ENCODE measurements around the gene COL28A1.
"Not testable (repeated sequence)": the region's sequence is repeated elsewhere in the genome, so short reads cannot be mapped to it uniquely, and the experiment has no call there.

Gene COL28A1

DNA sequence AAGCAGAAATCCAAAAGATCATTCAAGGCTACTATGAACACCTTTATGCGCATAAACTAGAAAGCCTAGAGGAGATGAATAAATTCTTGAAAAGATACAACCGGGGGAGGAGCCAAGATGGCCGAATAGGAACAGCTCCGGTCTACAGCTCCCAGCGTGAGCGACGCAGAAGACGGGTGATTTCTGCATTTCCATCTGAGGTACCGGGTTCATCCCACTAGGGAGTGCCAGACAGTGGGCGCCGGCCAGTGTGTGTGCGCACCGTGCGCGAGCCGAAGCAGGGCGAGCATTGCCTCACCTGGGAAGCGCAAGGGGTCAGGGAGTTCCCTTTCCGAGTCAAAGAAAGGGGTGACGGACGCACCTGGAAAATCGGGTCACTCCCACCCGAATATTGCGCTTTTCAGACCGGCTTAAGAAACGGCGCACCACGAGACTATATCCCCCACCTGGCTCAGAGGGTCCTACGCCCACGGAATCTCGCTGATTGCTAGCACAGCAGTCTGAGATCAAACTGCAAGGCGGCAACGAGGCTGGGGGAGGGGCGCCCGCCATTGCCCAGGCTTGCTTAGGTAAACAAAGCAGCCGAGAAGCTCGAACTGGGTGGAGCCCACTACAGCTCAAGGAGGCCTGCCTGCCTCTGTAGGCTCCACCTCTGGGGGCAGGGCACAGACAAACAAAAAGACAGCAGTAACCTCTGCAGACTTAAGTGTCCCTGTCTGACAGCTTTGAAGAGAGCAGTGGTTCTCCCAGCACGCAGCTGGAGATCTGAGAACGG is 70.5 kb downstream of the COL28A1 start:
- not testable (repeated sequence) for DNase-seq

DNA sequence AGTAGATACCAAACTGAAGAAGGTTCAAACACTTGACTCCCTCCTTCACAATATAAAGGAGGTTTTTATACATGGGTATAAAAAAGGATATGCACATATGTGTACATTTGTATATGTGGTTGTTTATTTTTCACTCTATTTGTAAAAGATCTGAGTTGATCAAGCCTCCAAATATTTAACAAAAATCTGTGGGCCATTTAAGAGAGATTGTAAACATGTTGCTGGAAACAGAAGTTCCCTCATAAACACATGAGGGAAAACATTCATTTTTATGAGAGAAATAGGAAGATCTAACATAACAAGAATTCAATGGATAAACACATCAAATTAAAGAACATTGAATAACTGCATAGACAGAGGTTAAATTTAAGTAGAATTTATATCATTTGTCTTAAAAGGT is 81.7 kb downstream of the COL28A1 start:
- no peak for DNase-seq

DNA sequence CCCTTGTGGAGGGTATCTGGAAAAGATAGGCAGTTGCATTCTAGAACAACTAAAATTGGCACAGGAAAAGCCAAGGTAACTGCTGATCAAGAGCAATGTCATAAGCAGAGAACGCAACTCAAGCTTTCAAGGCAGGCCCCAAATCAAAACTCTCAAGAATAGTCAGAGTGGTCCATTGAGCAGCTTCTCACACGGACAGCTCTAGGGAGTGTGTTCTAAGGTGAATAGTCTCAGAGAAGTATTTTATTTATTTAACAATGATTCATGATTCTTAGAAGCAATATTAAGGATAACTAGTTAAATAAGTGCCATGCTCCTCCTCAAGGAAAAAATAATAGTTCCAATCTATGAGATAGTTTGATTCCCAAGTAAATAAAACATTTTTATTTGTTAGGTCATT is 83.0 kb downstream of the COL28A1 start:
- no peak for DNase-seq

DNA sequence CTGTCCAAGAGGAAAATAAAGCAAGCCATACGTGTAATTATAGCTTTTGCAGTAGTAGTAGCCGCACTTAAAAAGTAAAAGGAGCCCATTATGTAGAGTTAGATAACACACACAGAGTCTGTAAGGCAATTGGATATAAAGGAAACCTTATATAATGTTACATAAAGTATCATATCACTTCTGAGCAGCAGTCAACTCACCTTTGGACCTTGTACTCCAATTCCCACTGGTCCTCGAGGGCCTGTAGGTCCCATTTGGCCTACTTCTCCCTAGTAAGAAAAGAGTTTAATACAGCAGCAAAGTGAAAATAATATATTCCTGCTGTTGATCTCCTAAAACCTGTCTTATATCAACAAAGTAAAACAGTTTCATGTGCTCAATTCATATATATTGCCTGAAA is 83.6 kb downstream of the COL28A1 start:
- DNase-seq: no peak

DNA sequence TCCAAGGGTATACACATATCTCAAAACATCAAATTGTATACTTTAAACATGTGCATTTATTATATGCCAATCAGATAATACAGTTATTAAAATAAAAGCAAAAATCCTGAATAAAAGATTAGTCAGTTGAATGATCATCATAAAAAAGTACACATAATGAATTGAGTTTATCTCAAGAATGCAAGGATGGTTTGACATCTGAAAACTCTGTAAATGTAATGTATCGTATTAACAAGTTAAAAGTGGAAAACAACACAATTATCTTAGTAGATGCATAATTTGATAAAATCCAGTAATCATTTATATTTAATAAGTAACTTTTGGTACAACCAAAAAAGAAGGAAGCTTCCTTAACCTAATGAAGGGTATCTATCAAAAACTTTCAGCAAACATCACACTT is 86.6 kb downstream of the COL28A1 start:
- no peak for DNase-seq

DNA sequence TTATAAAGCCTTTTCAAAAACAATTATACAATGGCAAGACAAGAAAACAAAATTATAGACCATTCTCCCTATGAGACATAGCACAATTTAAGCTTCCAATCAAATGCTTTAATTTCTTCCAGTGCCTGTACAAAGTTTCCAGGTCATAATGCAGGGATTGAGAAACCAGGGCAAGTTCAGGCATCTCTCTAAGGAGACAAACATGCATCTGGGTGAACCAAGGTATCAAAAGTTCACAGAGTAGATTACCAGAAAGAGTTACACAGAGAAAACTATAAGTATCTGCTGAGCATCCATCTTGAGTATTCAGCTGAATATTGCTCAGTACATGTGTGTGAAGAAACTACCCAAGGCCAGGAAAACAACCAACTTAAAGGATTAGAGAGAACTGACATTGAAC is 89.1 kb downstream of the COL28A1 start:
- DNase-seq: no peak

DNA sequence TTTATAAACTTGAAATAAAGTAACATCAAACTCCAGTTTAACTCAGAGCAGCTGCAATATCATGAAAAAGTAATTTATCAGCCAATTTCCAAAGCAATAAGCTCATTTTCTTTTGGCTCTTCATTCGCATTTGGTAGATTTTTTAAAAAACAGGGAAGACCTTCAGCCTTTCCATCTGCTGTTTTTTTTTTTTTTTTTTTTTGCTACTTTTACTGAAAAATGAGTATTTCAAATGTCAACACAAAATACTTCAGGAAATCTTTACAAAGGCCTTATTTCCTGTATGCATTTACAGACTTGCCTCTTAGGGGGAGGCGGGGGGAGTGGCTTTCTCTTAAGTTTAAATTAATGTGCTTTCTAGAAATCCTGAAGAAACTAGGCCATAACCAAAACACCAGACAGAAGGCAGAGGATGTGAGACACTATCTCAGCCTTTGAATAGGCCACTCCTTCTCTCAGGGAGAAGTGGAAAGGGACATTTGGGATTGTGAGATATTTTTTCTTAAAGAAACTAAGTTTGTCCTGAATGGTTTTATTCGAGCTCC is 91.8 kb downstream of the COL28A1 start:
- DNase-seq: no peak

DNA sequence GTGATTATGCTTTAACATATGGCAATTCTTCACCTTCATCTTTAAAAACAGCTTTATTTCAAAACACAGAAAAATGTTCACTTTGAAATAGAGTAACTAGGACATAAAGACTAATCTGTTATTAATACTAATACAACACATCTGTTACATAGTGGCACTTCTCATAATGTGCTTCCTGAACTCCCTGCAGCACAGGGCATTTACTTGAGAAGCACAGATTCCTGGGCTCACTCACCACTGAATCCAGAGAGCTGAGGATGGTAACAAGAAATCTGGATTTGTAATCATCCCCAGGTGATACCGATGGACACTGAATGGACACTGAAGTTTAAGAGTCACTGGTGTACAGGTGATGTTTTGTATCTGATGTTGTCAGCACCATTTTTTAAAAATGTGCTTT is 96.1 kb downstream of the COL28A1 start:
- no peak for DNase-seq

DNA sequence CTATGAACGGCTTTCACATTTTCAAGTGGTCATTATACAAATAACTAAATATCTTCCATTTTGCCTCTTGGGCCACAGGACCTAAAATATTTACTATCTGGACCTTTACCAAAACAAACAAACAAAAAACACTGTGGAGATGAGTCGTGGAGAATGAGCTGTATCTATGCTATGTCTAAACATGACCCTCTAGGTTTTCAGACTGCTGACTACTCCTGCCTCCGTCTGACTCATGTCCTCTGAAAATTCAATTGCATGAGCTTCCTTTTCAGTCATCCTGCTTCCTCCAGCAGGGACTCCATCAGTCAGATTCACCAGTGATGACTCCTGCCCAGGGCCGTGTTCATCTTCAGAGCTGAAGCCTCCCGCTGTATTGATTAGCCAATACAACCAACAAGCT is 96.8 kb downstream of the COL28A1 start:
- DNase-seq: peak; percentile 97

DNA sequence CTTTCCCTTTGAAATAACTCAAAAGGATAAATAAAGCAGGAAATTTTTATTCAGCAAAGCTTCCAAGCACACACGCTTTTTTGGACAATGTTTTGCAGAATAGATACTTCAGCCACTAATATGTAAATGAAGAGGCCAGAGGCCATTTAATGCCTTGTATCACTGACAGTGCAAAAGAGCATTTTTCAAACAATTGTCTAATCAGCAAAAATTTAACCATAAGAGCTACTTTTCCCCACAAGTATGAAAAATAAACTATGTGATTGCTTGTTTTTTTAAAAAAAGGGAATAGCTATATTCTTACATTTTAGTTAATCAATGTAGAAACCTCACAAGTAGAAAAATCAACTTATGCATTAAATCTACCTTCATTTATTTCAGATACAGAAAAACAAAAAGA is 99.7 kb downstream of the COL28A1 start:
- no peak for DNase-seq

DNA sequence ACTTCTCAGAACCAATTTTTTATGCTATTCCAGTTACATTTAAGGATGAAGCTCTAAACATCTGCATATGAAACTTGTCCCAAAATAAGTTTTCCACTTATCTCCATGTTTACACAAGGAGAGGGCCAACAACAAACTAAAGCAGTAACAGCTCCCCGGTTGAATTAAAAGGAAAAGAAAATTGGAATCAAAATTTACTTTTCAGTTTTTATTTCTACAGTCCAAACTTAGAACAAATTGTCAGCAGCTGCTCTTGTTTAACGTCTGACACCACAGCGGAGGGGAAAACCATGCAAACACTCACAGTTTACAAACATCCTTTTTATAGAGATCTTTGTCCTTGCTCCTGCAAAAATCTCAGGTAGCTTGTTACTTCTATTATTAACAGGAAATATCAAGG is 101.3 kb downstream of the COL28A1 start:
- no peak for DNase-seq

DNA sequence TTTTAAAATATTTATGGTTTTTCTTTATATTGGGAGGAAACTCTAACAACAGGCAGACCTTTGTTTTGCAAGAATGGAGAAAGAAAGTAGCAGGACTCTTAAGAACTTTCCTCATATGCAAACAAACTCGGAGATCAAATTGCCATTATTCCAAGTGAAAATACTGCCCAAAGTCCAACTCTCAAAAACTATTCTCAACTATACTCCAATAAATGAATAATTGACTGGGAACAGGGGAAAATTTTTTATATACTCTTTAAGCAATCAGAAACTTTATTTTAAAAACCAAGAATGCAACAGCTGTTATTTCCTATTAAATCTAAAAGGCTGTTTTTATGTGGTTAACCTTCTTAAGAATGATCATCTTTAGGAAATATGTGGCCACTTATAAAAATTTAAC is 101.9 kb downstream of the COL28A1 start:
- DNase-seq: no peak

DNA sequence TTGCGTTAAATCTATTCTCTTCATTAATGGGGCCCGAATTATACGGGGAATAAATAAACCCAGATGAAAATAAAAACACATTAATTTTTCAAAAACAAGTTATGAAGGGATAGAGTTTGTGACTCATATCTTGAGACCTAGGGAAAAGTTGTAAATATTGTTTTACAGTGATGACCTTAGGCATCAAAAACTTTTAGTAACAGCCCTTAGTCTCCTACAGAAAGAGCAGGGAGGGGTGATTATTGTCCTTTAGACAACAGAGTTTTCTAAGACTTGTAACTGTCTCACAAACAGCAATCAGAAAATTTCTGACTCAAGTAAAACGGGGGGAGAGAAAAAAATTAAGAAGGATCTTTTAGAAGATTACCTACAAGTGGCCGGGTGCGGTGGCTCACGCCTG is 102.7 kb downstream of the COL28A1 start:
- DNase-seq: no peak

DNA sequence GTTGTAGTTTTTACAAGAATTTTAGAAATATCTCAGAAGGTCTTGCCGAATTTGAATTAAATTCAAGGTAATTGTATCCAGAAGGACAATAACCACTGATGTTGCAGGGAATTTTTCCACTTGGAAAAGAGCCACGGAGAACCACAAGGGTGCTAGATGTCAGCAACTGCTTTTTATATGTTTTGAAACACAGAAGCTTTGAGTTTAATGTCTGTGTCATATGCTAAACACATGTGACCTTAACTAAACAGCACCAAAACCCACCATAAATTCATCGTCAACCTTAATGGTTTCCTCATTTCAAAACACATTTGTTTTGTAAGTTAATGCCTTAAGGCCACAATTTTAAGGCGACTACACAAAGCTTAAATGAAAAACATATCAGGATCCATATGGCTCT is 106.9 kb downstream of the COL28A1 start:
- DNase-seq: peak; percentile 78

DNA sequence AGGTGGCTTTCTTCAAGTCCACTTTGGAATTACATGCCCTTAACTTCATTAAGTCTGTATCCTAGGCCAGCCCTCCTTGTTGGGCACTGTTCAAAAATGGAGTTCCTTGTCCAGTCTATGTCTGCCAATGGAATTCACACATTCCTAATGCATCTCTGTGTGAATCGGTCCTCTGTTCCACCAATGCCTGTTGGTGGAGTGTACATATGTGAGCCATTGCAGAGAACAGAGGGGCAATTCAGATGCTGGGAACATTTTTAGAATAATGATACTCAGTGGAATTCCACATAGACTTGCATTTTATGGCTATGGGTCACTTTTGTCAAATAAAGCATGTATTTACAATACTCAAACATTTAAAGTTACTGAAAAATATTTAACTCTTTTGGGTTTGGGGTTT is 108.3 kb downstream of the COL28A1 start:
- peak; percentile 8 for DNase-seq

DNA sequence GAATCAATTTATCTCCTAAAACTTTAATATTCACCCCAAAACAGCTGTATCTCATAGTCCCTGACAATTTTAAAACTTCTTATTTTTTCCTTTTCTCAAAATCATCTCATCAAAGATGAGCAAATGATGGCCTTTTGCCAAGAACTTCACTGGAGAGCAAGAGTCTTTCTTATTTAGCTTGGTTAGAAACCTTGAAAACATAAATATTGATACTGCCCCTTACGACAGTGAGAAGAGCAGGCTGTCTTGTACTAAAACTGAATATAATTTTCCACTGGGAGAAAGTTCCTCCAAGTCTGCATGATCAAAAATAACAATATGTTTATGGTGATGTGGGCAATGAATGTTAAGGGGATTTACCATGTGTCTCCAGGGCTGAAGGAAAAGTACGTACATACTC is 109.0 kb downstream of the COL28A1 start:
- DNase-seq: peak; percentile 4

DNA sequence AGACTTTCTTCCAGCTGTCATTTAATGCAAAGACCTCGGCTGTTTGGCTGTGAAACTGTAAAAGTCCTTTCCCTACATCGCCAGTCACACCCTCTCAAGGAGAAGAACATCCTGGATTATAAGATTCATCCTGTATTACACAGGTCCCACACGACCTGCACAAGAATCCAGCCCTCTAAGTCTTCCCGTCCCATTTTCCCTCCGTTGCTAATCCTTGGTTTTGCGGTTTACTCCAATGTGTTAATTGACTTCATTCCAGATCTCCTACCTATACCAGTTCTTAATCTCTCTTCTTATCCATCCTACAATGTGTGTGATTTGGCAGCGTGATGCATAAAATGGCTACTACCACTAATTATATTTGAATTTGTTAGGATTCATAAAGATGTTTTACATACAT is 110.4 kb downstream of the COL28A1 start:
- DNase-seq: no peak

DNA sequence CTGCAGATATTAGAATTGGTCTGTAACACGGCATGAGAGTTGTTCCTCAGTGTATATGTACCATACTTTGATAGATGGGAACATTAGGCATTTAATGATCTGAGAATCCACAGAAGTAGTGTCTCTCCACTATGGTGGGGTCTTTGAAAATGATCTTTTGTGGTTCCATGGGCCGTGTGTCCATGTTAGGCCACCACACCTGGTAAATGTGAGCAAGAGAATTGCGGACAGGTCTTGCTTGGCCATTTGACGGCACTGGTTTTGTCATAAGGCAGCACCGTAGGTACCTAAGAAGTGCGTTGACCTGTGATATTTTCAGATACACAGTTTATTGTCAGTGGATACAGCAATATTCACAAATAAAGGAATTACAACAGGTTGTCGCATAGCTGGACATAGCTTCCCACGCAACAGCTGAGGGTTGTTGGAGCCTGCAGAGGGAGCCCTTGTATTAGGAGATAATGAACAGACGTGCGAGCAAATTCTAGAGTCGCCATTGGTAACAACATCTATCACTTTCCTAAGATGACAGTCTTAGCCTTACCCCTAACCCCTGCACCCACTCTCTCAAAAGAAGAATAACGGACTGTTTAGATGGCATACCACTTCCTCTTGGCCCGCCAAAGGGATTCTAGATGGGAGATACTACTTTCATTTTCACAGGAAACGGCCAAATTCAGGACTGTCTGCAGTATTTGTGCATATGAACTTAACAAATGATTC is 111.4 kb downstream of the COL28A1 start:
- peak; percentile 67 for DNase-seq

DNA sequence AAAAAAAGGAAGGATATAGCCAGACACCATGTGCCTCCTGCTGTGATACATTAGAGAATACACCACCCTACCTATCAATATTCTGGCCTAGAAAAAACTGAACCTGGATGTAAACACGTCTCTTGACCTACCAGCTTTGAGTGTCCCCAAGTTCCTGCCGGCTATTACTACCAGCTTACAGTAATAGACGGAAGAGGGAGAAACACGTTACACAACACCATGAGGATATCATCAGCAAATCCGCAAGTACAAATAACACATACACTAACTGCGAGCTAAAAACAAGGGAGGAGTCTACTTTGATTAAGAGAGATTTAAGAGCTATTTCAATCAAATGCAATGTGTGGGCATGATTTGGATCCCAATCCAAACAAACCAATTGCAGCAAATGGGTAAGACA is 113.0 kb downstream of the COL28A1 start:
- no peak for DNase-seq

DNA sequence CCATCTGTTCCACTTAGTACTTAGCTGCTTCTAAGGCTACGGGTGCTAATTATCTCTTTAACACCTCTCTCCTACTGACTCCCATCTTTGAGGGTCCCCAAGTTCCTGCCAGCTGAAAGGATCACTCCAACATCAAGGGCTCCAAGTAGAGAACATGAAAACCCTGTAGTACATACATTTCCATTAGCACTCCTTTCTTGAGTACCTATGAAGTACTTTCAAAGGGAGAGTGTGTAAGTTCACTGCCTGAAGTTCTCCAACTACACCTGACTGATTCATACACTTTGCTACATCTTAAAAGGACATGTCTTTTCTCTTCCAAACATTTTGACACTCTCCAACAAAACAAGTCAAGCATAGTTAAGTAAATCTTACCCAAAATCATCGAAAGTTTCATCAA is 113.8 kb downstream of the COL28A1 start:
- no peak for DNase-seq

DNA sequence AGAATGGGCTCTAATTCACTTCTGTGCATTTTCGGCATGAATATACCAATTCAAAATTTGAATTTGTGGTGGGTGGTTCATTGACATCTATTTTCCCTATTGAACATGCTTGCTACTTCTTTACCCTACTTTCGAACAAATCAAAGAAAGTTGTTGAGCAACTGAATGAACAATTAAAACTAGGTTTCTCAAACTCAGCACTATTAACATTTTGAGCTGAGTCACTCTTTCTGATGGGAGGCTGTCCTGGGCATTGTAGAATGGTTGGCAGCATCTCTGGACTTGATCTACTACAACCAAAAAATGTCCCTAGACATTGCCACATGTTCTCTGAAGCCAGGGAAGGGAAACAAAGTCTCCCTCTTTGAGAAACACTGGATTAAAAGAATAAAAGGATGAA is 116.7 kb downstream of the COL28A1 start:
- DNase-seq: no peak

DNA sequence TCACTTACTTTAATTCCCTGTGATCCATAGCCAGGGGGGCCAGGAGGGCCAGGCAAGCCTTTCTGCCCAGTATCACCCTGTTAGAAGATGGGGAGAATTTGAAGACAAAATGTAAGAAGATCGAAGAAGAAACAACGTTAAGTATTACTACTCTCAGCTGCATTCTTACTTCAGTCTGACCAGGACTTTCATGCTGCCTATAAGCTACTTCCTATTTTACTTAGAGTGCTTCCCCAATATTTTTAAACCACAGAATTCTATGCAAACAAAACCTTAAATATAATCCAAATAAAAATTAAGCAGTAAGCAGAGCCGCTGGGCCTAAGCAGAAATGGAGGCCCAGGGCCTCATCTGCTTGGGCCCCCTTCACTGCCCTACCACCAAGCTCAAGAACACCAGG is 117.8 kb downstream of the COL28A1 start:
- DNase-seq: no peak

DNA sequence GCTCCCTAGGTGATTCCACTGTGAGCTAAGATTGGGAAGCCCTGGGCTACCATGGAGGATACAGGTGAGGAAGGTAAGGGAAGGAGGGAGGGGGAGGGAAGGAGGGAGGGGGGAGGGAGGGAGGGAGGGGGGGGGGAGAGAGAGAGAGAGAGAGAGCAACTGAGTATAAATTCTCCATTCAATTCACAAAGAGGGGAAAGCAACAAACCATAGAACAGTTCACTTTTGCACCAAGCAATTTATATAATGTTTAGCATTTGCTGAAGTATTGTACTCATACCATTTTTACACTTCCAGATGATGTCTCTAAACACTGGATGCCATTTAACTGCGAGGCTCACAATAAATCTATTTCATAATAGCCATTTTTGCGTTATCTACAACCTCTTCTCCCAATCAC is 118.3 kb downstream of the COL28A1 start:
- DNase-seq: no peak
